Measurements from ENCODE around the gene SPATA19.

The SPATA19 gene

GRCh38 chr11:133811850-133812685 is 33.2 kb downstream of the SPATA19 start:
- no peak overlapping the region for H3K4me3 ChIP-seq (ENCODE audit: low read length, poor library complexity, severe bottlenecking)
- H3K36me3 ChIP-seq (ENCODE audit: insufficient read depth, low read length): no peaks in the 10 kb centered on the region
- H3K4me2 ChIP-seq (ENCODE audit: low read depth, low read length, poor library complexity, severe bottlenecking): no peak overlapping the region
- no peaks in the 10 kb centered on the region for H3K27me3 ChIP-seq (ENCODE audit: insufficient read depth, low read length, poor library complexity, severe bottlenecking)
- no peaks in the 10 kb centered on the region for H3K4me1 ChIP-seq (ENCODE audit: insufficient read depth, low read length, poor library complexity, severe bottlenecking)
- no peaks in the 10 kb centered on the region for H3K79me2 ChIP-seq (ENCODE audit: insufficient read depth, low read length)
- H2AFZ ChIP-seq (ENCODE audit: low read length): no peak overlapping the region
- peaks cover 16% of the 10 kb centered on the region for H3K9me3 ChIP-seq (ENCODE audit: insufficient read depth, low read depth, low read length)
- no peaks in the 10 kb centered on the region for H3K9me2 ChIP-seq (replicated peaks; ENCODE audit: low read depth, low read length)
- H4K20me1 ChIP-seq (ENCODE audit: insufficient read depth, low read length, poor library complexity, severe bottlenecking): no peaks in the 10 kb centered on the region
- H3K9ac ChIP-seq (ENCODE audit: low read depth, low read length, poor library complexity, severe bottlenecking): no peak overlapping the region
- no peaks in the 10 kb centered on the region for H3F3A ChIP-seq (ENCODE audit: low read depth)
- TF ChIP-seq CTCF (conservative IDR thresholded peaks at IDR 0.05; ENCODE audit: low read length) (no peak), EZH2phosphoT487 (IDR thresholded peaks at IDR 0.05; ENCODE audit: borderline replicate concordance) (no peak)

GRCh38 chr11:133810766-133811165 is 34.5 kb downstream of the SPATA19 start:
- Histone ChIP-seq H2AFZ (ENCODE audit: low read length) (no peak overlapping the region), H3K9me3 (ENCODE audit: insufficient read depth, low read depth, low read length) (peaks cover 16% of the 10 kb centered on the region), H3K36me3 (ENCODE audit: insufficient read depth, low read length) (no peaks in the 10 kb centered on the region), H3K4me2 (ENCODE audit: low read depth, low read length, poor library complexity, severe bottlenecking) (no peak overlapping the region), H3K27me3 (ENCODE audit: insufficient read depth, low read length, poor library complexity, severe bottlenecking) (no peaks in the 10 kb centered on the region), H3F3A (ENCODE audit: low read depth) (no peaks in the 10 kb centered on the region), H3K79me2 (ENCODE audit: insufficient read depth, low read length) (no peaks in the 10 kb centered on the region), H3K4me3 (ENCODE audit: low read length, poor library complexity, severe bottlenecking) (no peak overlapping the region), H3K9ac (ENCODE audit: low read depth, low read length, poor library complexity, severe bottlenecking) (no peak overlapping the region), H4K20me1 (ENCODE audit: insufficient read depth, low read length, poor library complexity, severe bottlenecking) (no peaks in the 10 kb centered on the region), H3K4me1 (ENCODE audit: insufficient read depth, low read length, poor library complexity, severe bottlenecking) (no peaks in the 10 kb centered on the region), H3K9me2 (replicated peaks; ENCODE audit: low read depth, low read length) (no peaks in the 10 kb centered on the region)
- TF ChIP-seq CTCF (conservative IDR thresholded peaks at IDR 0.05; ENCODE audit: low read length) (no peak), EZH2phosphoT487 (IDR thresholded peaks at IDR 0.05; ENCODE audit: borderline replicate concordance) (no peak)

- Histone ChIP-seq H3K9ac (ENCODE audit: low read depth, low read length, poor library complexity, severe bottlenecking) (no peak overlapping the region), H4K20me1 (ENCODE audit: insufficient read depth, low read length, poor library complexity, severe bottlenecking) (no peaks in the 10 kb centered on the region), H3K4me1 (ENCODE audit: insufficient read depth, low read length, poor library complexity, severe bottlenecking) (no peaks in the 10 kb centered on the region), H3K4me2 (ENCODE audit: low read depth, low read length, poor library complexity, severe bottlenecking) (no peak overlapping the region), H2AFZ (ENCODE audit: low read length) (no peak overlapping the region), H3K36me3 (ENCODE audit: insufficient read depth, low read length) (no peaks in the 10 kb centered on the region), H3K9me2 (replicated peaks; ENCODE audit: low read depth, low read length) (no peaks in the 10 kb centered on the region), H3K79me2 (ENCODE audit: insufficient read depth, low read length) (no peaks in the 10 kb centered on the region), H3K4me3 (ENCODE audit: low read length, poor library complexity, severe bottlenecking) (no peak overlapping the region), H3K27me3 (ENCODE audit: insufficient read depth, low read length, poor library complexity, severe bottlenecking) (no peaks in the 10 kb centered on the region), H3F3A (ENCODE audit: low read depth) (no peaks in the 10 kb centered on the region), H3K9me3 (ENCODE audit: insufficient read depth, low read depth, low read length) (peaks cover 16% of the 10 kb centered on the region)
- TF ChIP-seq EZH2phosphoT487 (IDR thresholded peaks at IDR 0.05; ENCODE audit: borderline replicate concordance) (no peak), CTCF (conservative IDR thresholded peaks at IDR 0.05; ENCODE audit: low read length) (no peak)
Observed at GRCh38 chr11:133809569-133810491, 35.5 kb downstream of the SPATA19 start.
